ENCODE data around the gene HOXB9.

The HOXB9 gene

GRCh38 chr17:48639136-48639535 lies 13.0 kb upstream of the HOXB9 start:
- no peak for DNase-seq (ENCODE audit: low read depth)

DNA sequence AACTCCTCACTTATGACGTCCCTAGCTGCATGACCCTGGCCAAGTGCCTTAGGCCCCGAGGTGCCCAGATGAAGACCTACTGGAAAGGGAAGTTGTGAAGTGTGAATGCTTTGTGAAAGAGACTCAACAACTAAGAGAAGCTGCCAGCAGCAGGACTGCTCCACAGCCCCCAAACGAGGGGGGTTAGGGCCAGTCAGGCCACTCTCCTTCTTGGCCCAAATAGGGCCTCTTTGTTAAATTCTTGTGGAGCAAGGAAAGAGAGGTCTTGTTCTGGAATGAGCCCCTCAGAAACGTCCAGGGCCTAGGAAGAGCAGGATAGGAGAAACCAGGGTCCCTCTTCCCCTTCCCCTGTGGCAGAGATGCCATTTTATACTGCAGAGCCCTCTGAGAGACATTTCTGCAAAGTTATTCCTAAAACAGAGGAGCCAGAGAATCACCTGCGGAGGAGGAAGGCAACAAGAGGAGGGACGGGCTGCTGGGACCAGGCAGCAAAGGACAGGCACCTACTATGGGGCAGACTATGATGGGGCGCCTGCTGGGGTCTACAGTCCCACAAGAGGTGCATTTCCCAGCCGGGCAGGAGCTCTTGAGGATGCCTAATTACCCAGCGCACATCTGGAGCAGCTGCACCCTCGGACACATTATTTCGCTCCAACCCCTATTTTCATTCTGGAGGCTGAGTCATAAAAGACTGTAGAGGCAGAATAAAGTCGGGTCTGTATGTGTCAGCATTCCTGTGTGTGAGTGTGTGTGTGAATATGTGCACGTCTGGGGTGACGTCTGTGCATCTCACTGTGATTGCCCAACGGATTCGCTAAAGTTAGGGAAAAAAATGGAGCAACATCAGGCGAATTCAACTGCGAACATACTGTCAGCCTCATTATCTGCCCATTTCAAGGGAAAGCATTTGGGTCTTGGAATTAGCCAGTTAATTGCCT lies 11.4 kb upstream of the HOXB9 start:
- peak; percentile 82 for DNase-seq (ENCODE audit: low read depth)

DNA sequence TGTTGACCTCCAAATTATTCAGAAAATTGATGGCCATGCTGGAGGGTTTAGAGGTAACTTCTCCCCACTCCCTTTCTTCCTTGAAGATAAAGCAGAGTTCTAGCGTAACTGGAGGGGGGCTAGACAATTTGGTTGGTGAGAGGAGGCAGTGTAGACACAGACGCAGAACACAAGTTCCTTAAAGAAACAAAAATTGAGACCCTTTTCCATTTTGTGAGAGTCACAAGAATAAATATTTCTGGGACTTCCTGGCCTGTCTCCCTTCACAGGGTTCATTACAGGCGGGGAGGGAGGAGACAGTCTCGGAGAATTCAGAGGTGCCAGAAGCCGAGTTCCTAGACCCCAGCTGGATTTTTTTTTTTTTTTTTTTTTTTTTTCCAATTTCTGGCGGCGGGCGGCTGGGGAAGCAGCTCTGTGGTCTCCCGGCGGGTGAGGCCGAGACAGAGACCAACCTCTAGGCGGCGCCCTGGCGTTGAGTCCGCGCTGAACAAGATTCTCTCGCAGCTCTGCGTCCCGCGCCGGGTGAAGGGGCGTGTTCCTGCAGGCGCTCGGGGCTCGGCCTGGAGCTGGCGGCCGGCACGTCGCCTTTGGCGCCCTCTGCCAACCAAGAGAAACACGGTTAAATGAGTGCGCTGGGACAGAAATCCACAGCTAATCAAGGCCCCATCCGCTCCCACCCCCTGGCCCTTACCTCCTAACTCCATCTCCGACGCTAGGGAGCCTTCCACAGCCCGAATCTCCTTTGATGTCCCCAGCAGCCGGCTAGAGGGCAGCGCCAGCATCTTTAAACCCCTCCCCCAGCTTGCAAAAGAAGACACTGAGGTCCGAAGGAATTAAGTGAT lies 10.2 kb upstream of the HOXB9 start:
- DNase-seq (ENCODE audit: low read depth) = no peak

DNA sequence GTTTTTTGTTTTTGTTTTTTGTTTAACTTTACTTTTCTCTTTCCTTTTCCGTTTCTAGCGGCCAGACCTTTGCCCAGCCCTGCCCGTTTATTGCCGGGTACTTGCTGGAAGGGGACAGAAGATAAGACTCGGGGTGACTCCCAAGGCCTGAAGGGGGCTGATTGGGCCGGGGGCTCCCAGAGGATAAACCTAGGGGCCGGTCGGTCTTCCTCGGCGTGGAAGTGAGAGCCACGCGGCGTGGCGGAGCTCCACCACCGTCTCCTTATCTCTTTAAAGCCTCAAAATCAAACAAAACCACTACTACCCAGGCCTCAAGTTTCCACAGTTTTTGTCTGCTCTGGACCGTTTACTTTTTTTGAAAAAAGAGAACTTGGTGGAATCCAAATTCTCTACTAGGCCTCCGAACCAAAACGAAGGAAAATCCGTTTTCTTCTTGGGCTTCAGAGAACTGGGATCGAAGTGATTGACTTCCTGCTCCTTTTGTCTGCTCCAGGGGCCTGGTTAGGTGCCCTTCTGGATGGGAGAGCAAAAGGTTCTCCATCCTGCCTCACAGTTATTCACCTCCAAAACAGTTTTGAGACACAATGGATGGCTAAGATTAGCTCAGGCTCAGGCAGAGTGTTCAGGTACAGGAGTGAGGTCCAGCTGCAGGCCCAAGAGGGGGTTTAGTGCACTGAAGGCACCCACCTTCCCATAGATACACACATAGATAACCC lies 8.5 kb upstream of the HOXB9 start:
- DNase-seq (ENCODE audit: low read depth) = no peak

GRCh38 chr17:48633266-48633677 lies 7.1 kb upstream of the HOXB9 start:
- DNase-seq (ENCODE audit: low read depth) = no peak

DNA sequence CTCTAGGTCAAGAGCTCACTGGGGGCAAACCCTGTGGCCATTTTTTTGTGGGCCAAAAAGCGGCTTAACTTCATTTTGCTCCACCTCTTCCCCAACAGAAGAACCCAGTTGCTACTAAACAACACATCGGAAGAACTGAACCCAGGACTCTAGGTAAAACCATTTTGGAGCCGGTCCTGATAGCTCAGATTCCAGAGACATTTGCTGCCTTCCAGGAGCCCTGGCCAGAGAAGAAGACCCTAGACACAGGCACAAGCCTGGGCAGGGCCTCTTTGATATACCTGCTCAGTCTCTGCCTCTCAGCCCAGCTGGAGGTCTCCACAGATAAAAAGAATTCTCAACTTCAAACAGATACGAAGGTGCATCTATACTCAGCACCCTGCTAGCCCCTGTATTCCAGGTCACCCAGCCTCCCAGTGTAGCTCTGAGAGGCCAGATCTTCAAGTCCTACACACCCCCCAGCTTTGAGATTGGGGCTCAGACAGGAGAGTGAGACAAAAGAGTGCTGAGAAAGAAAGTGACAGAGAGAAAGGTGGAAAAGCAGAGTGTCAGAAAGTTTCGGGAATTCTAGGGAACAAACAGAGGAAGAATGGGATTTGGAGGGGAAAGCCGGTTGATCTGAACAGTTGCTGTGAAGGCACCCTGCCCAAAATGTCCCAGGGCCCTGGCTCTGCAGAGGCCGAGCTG lies 6.6 kb upstream of the HOXB9 start:
- no peak for DNase-seq (ENCODE audit: low read depth)

- no peak for DNase-seq (ENCODE audit: low read depth)
Observed at GRCh38 chr17:48631693-48632578, 5.8 kb upstream of the HOXB9 start.

- no peak for DNase-seq (ENCODE audit: low read depth)
Observed at GRCh38 chr17:48630925-48631692, 5.0 kb upstream of the HOXB9 start.

DNA sequence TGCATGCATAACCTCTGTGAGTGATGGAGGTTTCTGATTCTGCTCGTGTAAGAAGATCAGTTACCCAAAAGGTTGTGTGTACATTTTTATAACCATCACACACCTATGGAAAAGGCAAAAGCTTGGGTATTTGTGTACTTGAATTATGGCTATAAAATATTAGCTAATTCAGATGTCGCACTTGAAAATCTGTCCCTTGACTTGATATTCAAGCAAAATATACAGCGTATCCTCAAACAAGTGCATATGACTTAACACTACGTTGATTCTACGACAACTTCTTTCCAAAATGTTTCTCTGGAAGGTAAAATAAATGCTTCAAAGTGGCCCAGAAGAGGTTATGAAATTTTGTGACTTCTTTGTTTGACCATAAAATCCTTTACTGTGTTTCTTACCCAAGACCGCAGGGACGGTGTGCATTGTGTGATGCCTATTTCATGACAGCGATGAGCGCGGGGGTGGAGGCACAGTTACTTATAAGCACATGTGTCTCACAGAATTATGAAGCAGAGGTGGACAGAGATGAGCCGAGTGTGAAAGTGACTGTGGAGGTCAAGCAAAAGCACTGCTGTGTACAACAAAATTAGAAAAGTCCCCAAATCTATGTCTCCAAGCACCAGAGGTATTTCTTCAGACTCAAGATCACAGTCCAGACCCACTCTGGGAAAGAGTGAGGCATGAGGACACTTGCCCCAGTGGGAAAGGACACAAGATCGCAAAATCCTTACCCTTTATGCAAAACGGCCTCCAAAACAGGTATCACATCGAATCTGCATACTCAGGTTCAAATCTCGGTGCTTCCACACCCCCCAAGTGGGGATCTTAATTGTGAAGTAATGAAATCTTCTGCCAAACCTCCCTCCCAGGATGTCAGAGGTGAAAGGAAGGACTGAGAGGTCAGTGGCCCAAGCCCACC lies 4.1 kb upstream of the HOXB9 start:
- no peak for DNase-seq (ENCODE audit: low read depth)

DNA sequence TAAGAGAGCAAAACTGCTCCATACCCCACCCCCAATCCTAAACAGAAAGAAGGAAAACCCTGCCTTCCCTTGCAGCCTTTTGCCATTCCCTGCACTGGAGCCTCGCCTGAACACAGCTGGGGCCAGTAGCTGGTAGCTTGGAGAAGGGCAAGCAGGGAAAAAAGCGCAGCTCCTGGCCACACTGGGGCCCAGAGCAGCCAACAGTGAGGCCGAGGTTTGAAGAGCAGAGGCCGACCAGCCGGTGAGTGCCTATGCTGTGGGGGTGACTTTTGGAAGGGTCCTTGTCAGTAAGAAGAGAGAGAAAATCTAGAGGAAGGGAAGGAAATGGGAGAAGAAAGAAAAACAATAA lies 3.2 kb upstream of the HOXB9 start:
- DNase-seq (ENCODE audit: low read depth) = no peak

DNA sequence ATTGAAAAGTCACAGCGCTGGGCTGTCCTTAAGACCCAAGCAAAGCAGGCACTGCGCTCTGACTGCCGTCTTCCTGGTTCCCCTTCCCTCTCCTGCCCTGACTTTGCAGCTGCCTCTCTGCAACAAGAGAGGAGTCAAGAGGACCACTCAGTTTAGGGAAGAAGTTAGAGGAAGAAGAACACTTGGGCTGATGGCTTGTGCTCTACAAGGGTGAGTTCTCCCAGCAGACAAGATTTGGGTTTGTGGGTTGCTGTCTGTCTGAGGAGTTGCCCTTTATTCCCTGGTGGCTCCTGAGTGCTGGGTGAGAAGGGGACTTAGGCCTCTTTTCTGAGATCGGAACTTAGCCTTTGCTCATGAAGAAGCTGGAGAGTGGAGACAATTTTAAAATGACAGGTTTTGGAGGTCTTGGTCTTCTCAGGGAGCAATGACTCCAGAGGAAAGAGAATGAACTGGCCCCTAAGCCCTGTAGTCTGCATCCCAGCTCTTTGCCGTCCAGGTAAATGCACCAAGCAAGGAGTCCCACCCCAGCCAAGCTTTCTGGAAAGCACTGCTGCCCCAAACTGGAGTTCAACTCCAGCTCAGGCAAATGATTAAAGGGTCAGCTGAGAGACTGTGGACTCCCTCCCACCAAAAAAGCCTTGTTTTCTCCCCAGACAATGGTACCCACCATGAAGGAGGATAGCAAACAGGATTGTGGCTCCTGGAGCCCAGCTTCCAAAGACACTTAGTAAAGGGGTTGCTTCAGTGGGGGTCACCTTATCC lies 2.7 kb upstream of the HOXB9 start:
- DNase-seq (ENCODE audit: low read depth) = no peak

DNA sequence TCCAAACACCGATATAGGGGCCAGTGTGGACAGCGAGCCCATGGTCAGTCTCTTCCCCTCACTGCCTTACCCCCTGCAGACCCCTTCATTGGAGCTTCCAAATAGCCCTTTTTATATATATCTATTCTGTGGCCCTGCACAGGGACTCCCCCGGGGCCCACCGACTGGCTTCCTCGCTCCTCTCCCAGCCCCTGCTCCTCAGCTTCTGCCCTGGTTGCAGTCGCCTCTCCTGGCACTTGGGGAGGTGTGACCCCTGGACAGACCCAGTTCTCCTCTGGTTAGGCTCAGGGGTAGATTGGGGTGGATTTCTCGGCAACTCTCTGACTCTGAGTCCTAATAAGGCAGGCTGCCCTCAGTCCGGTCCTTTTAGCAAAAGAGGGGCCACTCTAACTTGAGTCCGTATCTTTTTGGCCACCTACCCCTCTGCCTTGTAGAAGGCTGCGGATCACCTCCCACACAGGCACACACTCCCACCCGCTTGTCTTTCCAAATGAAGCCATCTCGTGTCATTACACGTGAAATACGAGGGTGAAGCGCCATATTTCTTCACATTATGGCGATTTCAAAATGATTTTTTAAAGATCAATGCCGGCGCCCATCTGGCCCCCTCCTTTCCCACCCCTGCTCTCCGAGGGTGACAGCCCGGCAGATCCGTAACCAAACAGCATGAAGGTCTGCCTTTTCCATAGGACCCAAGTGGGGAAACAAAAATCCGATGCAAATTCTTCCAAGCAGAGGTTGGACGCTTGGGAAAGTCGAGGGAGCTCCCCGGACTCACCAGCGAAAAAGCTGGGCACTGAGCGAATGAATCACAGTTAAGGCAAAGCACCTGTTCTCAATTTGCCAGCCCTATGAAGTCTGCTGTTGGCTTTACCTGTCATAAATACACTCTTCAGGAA lies 1.7 kb upstream of the HOXB9 start:
- DNase-seq (ENCODE audit: low read depth) = no peak

DNA sequence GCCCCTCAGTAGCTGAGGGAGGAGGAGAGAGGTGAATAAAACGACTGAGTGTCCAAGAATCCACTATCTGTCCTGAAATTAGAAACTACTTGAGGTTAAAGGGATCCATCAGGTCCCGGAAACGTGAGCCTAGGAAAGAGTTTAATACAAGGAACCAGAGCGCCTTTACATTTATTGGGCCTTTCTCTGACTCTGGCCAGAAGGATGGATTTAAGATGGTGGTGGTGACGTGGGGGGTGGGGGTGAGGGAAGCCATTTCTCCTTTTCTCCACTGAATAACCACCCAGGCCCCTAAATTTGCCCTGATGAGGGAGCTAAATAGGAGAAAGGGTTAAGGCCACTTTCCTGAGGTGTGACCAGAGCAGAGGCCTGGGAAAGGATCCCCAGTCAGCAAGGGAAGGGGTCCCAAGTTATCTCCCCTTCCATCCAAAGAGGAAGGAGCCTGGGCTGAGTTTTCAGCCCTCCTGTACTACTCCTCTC lies 1.0 kb upstream of the HOXB9 start:
- no peak for DNase-seq (ENCODE audit: low read depth)

DNA sequence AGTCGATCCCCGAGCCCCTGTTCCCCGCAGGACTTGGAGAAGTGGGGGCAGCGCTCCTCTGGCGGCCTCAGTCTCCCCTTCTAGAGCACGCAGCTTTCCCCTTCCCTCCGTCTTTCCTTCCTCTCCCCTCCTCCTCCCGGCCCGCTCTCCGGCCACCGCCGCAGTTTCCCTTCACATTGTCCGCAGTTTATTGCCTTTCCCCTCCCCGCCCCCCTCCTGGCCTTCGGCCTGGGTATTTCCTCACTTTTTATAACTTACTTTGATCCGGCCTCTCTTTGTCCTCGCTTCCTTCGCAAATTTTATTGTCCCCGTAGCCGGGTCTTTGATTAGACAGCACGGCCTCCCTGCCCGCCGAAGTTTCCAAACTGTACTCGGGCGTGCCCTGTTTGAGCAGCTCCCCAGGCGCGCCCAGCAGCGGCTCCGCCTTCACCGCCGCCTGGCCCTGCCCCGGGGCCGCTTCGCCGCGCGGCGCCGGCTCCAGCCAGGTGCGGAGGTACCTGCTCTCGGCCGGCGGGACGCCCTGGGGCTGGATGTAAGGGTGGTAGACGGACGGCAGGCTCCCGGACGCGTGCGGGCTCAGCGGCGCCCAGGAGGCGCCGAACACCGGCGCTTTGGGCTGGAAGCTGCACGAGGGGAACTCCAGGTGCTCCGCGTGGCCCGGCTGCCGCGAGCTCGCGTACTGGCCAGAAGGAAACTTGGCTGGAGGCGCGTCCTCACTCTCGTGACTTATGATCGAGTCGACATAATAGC lies 488 bp downstream of the HOXB9 start:
- DNase-seq (ENCODE audit: low read depth) = no peak

GRCh38 chr17:48624544-48625494 lies 1.3 kb downstream of the HOXB9 start:
- DNase-seq (ENCODE audit: low read depth) = no peak
